CD14-positive monocyte (primary cell): Measurements from ENCODE around the gene SRCAP. TPM values are rescaled to one million over a fixed set of nuclear protein-coding genes. Genes with fewer than 3 reads are reported as not detected.
A peak's percentile ranks its signal among the peaks of the same experiment; 100 is the strongest.

Experiments
- DNase-seq, 3 donors: peaks; one replicate each; pipeline ENCODE4 v3.0.0-alpha.2; 2011 to 2022
- H2AFZ ChIP-seq: 2 replicates; pipeline ENCODE4 v1.6.0; 2012; ENCODE audit warnings: mild to moderate bottlenecking, low read depth, low read length, inconsistent platforms; ENCODE audit not compliant: insufficient read depth, poor library complexity, severe bottlenecking
- H3K27ac ChIP-seq, 2 donors: 1 replicate in 1 of 2; 2 replicates in 1 of 2; pipeline ENCODE4 v1.5.1; 2012 to 2013; ENCODE audit warnings: low read length in 2 of 2, control low read depth in 1 of 2, inconsistent platforms in 1 of 2, low read depth in 1 of 2, mild to moderate bottlenecking in 1 of 2
- H3K27me3 ChIP-seq, 2 donors: one replicate each; pipeline versions ENCODE4 v1.6.0 to v1.6.1; 2011 to 2013; ENCODE audit warnings: low read length in 2 of 2; ENCODE audit not compliant: control insufficient read depth in 2 of 2, insufficient read depth in 2 of 2
- H3K36me3 ChIP-seq, 2 donors: replicated peaks in 1 of 2; 1 replicate in 1 of 2; 2 replicates in 1 of 2; pipeline versions ENCODE4 v1.5.1 to v1.6.1; 2012 to 2013; ENCODE audit warnings: low read length in 2 of 2, control low read depth in 1 of 2, inconsistent platforms in 1 of 2, mild to moderate bottlenecking in 1 of 2; ENCODE audit not compliant: insufficient read depth in 2 of 2, control insufficient read depth in 1 of 2
- H3K4me1 ChIP-seq, 2 donors: 1 replicate in 1 of 2; 2 replicates in 1 of 2; pipeline versions ENCODE4 v1.5.1 to v1.6.1; 2012 to 2013; ENCODE audit warnings: low read length in 2 of 2, control low read depth in 1 of 2, inconsistent platforms in 1 of 2, mild to moderate bottlenecking in 1 of 2, moderate library complexity in 1 of 2; ENCODE audit not compliant: insufficient read depth in 2 of 2, control insufficient read depth in 1 of 2
- H3K4me2 ChIP-seq: replicated peaks from 2 replicates; pipeline ENCODE3; 2012; ENCODE audit warnings: low read length, moderate library complexity, mild to moderate bottlenecking; ENCODE audit not compliant: poor library complexity, severe bottlenecking; ENCODE audit errors: extremely low read depth
- H3K4me3 ChIP-seq, 3 experiments: fragments of 200-600 bp in 1 of 3; sonication (generic) in 1 of 3; replicated peaks in 1 of 3; 1 replicate in 2 of 3; 2 replicates in 1 of 3; pipeline ENCODE4 v1.5.1; 2011 to 2013; ENCODE audit warnings: low read length in 3 of 3, mild to moderate bottlenecking in 3 of 3, control low read depth in 2 of 3, low read depth in 2 of 3, inconsistent platforms in 1 of 3, moderate library complexity in 1 of 3
- H3K79me2 ChIP-seq: 2 replicates; pipeline ENCODE4 v1.6.0; 2012; ENCODE audit warnings: mild to moderate bottlenecking, control low read depth, inconsistent platforms, low read length, moderate library complexity; ENCODE audit not compliant: insufficient read depth
- H3K9ac ChIP-seq: 2 replicates; pipeline ENCODE4 v1.6.0; 2017; ENCODE audit warnings: low read length, mild to moderate bottlenecking; ENCODE audit not compliant: insufficient read depth, poor library complexity, severe bottlenecking
- H3K9me3 ChIP-seq, 2 donors: replicated peaks in 1 of 2; 1 replicate in 1 of 2; 2 replicates in 1 of 2; pipeline versions ENCODE4 v1.5.1 to v1.6.1; 2012 to 2013; ENCODE audit warnings: low read length in 2 of 2, control low read depth in 1 of 2; ENCODE audit not compliant: control insufficient read depth in 1 of 2, insufficient read depth in 1 of 2
- H4K20me1 ChIP-seq: 2 replicates; pipeline ENCODE4 v1.6.0; 2012; ENCODE audit warnings: mild to moderate bottlenecking, low read length, control low read depth, moderate library complexity; ENCODE audit not compliant: insufficient read depth
- H3K27ac Mint-ChIP-seq, 7 donors: one replicate each; pipeline ENCODE4 v1.8.0; 2020; ENCODE audit warnings: mild to moderate bottlenecking in 7 of 7, mixed read lengths in 7 of 7, moderate library complexity in 6 of 7, inconsistent platforms in 2 of 7
- H3K27me3 Mint-ChIP-seq, 3 donors: one replicate each; pipeline ENCODE4 v1.8.0; 2021 to 2022; ENCODE audit warnings: low read depth in 3 of 3, mild to moderate bottlenecking in 3 of 3, mixed read lengths in 3 of 3, moderate library complexity in 3 of 3, inconsistent platforms in 1 of 3
- H3K36me3 Mint-ChIP-seq, 2 donors: one replicate each; pipeline ENCODE4 v1.8.0; 2020; ENCODE audit warnings: mixed read lengths in 2 of 2, inconsistent platforms in 1 of 2, mild to moderate bottlenecking in 1 of 2
- H3K4me1 Mint-ChIP-seq: one replicate; pipeline ENCODE4 v1.8.0; 2020; ENCODE audit warnings: mild to moderate bottlenecking, mixed read lengths
- H3K4me3 Mint-ChIP-seq, 2 donors: one replicate each; pipeline ENCODE4 v1.8.0; 2020; ENCODE audit warnings: mild to moderate bottlenecking in 2 of 2, mixed read lengths in 2 of 2, moderate library complexity in 1 of 2
- H3K9me3 Mint-ChIP-seq, 7 donors: one replicate each; pipeline ENCODE4 v1.8.0; 2020 to 2022; ENCODE audit warnings: mixed read lengths in 7 of 7, mild to moderate bottlenecking in 6 of 7, moderate library complexity in 6 of 7, inconsistent platforms in 2 of 7
- WGBS: methylation state at CpG from one replicate; pipeline ENCODE4 v1.1.5; 2013; ENCODE audit warnings: missing lambda C conversion rate; ENCODE audit not compliant: insufficient coverage; 5-methylcytosine and 5-hydroxymethylcytosine counted together
- intact Hi-C, 2 donors: fragments of 100-400 bp; cut with micrococcal nuclease; formaldehyde crosslinking; loops; one replicate each; pipeline versions ENCODE4 v1.15.0 to v1.15.1; 2023
- polyA plus RNA-seq, 3 donors: library from polyadenylated mRNA; depleted of rRNA in 1 of 3; unstranded in 2 of 3; stranded (reverse) in 1 of 3; fragments of 300-500 nt in 2 of 3; fragments of >200 nt in 1 of 3; fragmentation: Illumina TruSeq in 2 of 3; gene quantifications; 1 replicate in 2 of 3; 2 replicates in 1 of 3; pipeline ENCODE4 v1.2.3, GENCODE V29; 2012 to 2021
- TF ChIP-seq, protein P1 (sequence below): fragments of 200-600 bp; IDR thresholded peaks from one replicate; pipeline ENCODE4 v1.8.0; 2022; ENCODE audit warnings: antibody characterized with exemption, mild to moderate bottlenecking

The SRCAP gene
- polyA plus RNA-seq, 3 donors: 3.0 to 16.0 (median 6.3) TPM

DNA sequence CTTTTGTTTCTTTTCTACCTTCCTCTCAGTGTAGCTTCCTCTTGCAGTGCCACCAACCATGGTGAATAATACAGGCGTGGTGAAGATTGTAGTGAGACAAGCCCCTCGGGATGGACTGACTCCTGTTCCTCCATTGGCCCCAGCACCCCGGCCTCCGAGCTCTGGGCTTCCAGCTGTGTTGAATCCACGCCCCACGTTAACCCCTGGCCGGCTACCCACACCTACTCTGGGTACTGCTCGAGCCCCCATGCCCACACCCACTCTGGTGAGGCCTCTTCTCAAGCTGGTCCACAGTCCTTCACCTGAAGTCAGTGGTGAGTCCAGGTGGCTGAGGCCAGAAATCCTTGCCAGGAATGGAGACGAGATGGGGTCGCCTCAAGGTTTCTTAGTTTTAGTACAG, 23.9 kb downstream of the SRCAP start:
- WGBS: 98% methylated on average over 10 of the region's 10 CpGs
- no peaks in the 10 kb centered on the region for H3K9me3 ChIP-seq
- peaks cover 36 to 40% of the 10 kb centered on the region in 2 donors for H3K4me1 ChIP-seq
- DNase-seq: no peak
- no peak overlapping the region for H3K9ac ChIP-seq
- no peak overlapping the region for H3K4me3 Mint-ChIP-seq
- H3K27ac ChIP-seq: peak overlapping the region in 1 of 2 donors; percentile 93
- peaks cover 0 to 5% (median 0%) of the 10 kb centered on the region in 7 donors for H3K9me3 Mint-ChIP-seq
- peaks cover 38% of the 10 kb centered on the region for H3K4me1 Mint-ChIP-seq
- H3K27me3 ChIP-seq: no peaks in the 10 kb centered on the region
- peaks cover 37% of the 10 kb centered on the region for H4K20me1 ChIP-seq
- peaks cover 0 to 5% (median 4%) of the 10 kb centered on the region in 3 donors for H3K27me3 Mint-ChIP-seq
- peaks cover 72% of the 10 kb centered on the region for H3K79me2 ChIP-seq
- H3K4me3 ChIP-seq: no peak overlapping the region
- no peak overlapping the region for H2AFZ ChIP-seq
- no peak overlapping the region for H3K4me2 ChIP-seq
- H3K27ac Mint-ChIP-seq: peak overlapping the region in 6 of 7 donors; percentile 21 to 95 (median 54)
- peaks cover 61 to 79% of the 10 kb centered on the region in 2 donors for H3K36me3 ChIP-seq
- H3K36me3 Mint-ChIP-seq: peaks cover 63 to 81% of the 10 kb centered on the region in 2 donors
- intact Hi-C loops: loop anchor here in 1 of 2 donors (5.0 kb wide), 1 partner anchor 34 kb away; no protein-coding TSS in a partner anchor
- TF ChIP-seq, protein P1, sequence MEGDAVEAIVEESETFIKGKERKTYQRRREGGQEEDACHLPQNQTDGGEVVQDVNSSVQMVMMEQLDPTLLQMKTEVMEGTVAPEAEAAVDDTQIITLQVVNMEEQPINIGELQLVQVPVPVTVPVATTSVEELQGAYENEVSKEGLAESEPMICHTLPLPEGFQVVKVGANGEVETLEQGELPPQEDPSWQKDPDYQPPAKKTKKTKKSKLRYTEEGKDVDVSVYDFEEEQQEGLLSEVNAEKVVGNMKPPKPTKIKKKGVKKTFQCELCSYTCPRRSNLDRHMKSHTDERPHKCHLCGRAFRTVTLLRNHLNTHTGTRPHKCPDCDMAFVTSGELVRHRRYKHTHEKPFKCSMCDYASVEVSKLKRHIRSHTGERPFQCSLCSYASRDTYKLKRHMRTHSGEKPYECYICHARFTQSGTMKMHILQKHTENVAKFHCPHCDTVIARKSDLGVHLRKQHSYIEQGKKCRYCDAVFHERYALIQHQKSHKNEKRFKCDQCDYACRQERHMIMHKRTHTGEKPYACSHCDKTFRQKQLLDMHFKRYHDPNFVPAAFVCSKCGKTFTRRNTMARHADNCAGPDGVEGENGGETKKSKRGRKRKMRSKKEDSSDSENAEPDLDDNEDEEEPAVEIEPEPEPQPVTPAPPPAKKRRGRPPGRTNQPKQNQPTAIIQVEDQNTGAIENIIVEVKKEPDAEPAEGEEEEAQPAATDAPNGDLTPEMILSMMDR: no peak

DNA sequence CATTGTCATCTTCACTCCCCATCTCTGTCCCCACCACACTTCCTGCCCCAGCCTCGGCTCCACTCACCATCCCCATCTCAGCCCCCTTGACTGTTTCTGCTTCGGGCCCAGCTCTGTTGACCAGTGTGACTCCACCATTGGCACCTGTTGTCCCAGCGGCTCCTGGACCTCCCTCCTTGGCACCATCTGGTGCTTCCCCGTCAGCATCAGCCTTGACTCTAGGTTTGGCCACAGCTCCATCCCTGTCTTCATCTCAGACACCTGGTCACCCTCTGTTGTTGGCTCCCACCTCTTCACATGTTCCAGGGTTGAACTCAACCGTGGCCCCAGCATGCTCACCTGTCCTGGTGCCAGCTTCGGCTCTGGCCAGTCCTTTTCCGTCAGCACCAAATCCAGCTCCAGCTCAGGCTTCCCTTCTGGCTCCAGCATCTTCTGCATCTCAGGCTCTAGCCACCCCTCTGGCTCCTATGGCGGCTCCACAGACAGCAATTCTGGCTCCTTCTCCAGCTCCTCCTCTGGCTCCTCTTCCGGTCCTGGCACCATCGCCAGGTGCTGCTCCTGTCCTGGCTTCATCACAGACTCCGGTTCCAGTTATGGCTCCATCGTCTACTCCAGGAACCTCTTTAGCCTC, 24.9 kb downstream of the SRCAP start:
- peaks cover 57 to 76% of the 10 kb centered on the region in 2 donors for H3K36me3 ChIP-seq
- intact Hi-C loops: loop anchor here in 1 of 2 donors (5.0 kb wide), 1 partner anchor 33 kb away; no protein-coding TSS in a partner anchor
- peaks cover 42% of the 10 kb centered on the region for H4K20me1 ChIP-seq
- TF ChIP-seq, protein P1: no peak
- Mint-ChIP-seq H3K27ac (peak overlapping the region; percentile 94 to 97 (median 95)), H3K4me1 (peaks cover 46% of the 10 kb centered on the region), H3K9me3 (peaks cover 0 to 5% (median 0%) of the 10 kb centered on the region in 7 donors), H3K4me3 (no peak overlapping the region), H3K36me3 (peaks cover 59 to 76% of the 10 kb centered on the region in 2 donors), H3K27me3 (peaks cover 0 to 5% (median 4%) of the 10 kb centered on the region in 3 donors)
- H3K4me3 ChIP-seq: peak overlapping the region in 1 of 3 experiments; percentile 62
- peaks cover 45 to 48% of the 10 kb centered on the region in 2 donors for H3K4me1 ChIP-seq
- H3K27me3 ChIP-seq: no peaks in the 10 kb centered on the region
- H3K79me2 ChIP-seq: peaks cover 65% of the 10 kb centered on the region
- H3K9me3 ChIP-seq: no peaks in the 10 kb centered on the region
- H3K27ac ChIP-seq: peak overlapping the region; percentile 88 to 93
- no peak overlapping the region for H2AFZ ChIP-seq
- 94% methylated on average over 12 of the region's 12 CpGs for WGBS
- H3K4me2 ChIP-seq: peak overlapping the region; percentile 65
- peak overlapping the region; percentile 58 for H3K9ac ChIP-seq
- DNase-seq: no peak
